Measurements from ENCODE around the gene PARD6B. TPM values are rescaled to one million over a fixed set of nuclear protein-coding genes. Genes with fewer than 3 reads are reported as not detected.
"Not testable (repeated sequence)": the region's sequence is repeated elsewhere in the genome, so short reads cannot be mapped to it uniquely, and the experiment has no call there.

PARD6B gene
- total RNA-seq, 1 donor from 2014 or later = 12.4 TPM

DNA sequence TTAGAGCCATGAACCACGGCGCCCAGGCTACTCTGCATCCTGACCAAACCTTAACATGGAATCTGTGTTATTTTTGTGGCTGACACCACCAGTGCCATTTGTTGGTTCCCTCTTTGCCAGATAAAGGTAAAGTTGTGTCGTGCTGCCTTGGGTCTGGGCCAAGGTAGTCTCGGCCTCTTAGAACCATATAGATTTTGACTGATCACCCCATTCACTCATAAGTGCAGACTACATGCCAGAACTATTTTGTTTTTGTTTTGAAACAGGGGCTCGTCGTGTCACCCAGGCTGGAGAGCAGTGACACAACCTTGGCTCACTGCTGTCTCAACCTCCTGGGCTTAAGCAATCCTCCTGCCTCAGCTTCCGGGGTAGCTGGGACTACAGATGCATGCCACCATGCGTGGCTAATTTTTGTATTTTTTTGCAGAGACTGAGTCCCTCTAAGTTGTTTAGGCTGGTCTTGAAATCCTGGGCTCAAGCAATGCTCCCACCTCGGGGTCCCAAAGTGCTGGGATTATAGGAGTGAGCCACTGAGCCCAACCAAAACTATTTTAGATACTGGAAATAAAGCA, 20.8 kb upstream of the PARD6B start:
- FAIRE-seq = no peak
- Histone ChIP-seq H3K36me3 (ENCODE audit: control insufficient read depth, insufficient read depth, low read length) (no peaks in the 10 kb centered on the region), H3K27me3 (ENCODE audit: control insufficient read depth, insufficient read depth, low read length) (no peaks in the 10 kb centered on the region), H3K4me3 (ENCODE audit: low read depth, low read length) (no peak overlapping the region)
- TF ChIP-seq, protein P1, sequence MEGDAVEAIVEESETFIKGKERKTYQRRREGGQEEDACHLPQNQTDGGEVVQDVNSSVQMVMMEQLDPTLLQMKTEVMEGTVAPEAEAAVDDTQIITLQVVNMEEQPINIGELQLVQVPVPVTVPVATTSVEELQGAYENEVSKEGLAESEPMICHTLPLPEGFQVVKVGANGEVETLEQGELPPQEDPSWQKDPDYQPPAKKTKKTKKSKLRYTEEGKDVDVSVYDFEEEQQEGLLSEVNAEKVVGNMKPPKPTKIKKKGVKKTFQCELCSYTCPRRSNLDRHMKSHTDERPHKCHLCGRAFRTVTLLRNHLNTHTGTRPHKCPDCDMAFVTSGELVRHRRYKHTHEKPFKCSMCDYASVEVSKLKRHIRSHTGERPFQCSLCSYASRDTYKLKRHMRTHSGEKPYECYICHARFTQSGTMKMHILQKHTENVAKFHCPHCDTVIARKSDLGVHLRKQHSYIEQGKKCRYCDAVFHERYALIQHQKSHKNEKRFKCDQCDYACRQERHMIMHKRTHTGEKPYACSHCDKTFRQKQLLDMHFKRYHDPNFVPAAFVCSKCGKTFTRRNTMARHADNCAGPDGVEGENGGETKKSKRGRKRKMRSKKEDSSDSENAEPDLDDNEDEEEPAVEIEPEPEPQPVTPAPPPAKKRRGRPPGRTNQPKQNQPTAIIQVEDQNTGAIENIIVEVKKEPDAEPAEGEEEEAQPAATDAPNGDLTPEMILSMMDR (IDR thresholded peaks at IDR 0.05; ENCODE audit: insufficient read depth, low read length, severe bottlenecking) = no peak
- DNase-seq (ENCODE audit: low read depth) = peak; percentile 83

DNA sequence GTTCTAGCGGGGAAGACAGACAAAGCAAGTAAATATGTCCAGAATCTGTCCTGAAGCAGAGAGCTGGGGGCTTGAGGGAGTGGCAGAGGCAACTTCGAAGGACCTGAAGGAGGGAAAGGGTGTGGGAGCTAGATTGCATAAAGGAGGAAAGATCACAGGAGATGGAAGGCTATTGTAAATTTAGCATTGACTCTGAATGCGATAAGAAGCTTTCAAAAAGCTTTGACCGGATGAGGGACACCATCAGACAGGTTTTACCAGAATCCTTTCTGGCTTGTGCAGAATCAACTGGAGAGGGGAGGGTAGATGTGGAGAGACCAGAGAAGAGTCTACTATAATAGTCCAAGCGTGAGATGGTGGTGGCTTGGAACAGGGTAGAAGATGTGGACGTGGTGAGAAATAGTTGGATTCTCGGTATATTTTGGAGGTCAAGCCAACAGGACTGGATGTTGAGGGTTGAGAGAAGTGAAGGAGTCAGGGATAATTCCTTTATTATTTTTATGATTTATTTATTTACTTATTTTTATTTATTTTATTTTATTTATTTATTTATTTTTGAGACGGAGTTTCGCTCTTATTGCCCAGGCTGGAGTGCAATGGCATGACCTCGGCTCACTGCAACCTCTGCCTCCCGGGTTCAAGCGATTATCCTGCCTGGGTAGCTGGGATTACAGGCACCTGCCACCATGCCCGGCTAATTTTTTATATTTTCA, 20.1 kb upstream of the PARD6B start:
- FAIRE-seq = no peak

DNA sequence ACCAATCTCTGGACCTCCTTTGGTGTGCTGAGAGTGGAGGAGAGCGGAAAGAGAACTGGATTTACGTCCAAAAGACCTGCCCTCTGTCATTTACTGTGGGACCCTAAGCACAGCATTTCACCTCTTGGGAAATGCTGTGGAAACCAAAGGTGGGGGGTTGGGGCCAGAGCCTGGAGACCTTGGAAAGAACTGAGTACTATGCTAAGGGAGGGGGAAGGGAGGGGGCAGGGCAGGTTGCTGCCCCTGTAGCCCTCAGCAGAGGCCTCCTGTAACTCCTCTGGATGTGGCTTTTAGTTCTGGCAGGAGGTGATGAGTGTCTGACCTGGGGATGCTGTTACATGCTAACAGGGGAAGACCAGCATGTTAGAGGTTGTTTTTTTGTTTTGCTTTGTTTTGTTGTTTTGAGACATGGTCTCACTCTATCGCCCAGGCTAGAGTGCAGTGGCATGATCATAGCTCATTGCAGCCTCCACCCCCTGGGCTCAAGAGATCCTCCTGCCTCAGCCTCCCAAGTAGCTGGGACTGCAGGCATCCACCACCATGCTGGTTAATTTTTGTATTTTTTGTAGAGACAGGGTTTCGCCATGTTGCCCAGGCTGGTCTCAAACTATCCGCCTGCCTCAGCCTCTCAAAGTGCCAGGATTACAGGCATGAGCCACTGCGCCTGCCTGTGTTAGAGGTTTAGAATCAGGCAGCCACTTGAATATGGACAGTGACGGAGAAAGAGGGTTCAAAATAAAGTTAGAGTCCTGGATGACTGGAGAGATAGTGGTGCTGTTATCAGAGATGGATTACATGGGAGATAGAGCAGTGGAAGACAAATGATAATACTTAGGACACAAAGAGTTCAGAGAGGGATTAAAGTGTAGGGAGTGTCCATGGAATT, 18.4 kb upstream of the PARD6B start:
- DNase-seq (ENCODE audit: low read depth) (no peak), FAIRE-seq (no peak)
- H3K36me3 ChIP-seq (ENCODE audit: control insufficient read depth, insufficient read depth, low read length) = no peaks in the 10 kb centered on the region
- TF ChIP-seq, protein P1 (IDR thresholded peaks at IDR 0.05; ENCODE audit: insufficient read depth, low read length, severe bottlenecking) = no peak
- no peak overlapping the region for H3K4me3 ChIP-seq (ENCODE audit: low read depth, low read length)
- no peaks in the 10 kb centered on the region for H3K27me3 ChIP-seq (ENCODE audit: control insufficient read depth, insufficient read depth, low read length)

More for the DNA sequence above, 20.1 kb upstream of the PARD6B start:
- DNase-seq (ENCODE audit: low read depth) = peak; percentile 20
- H3K4me3 ChIP-seq (ENCODE audit: low read depth, low read length) = no peak overlapping the region
- TF ChIP-seq, protein P1 (IDR thresholded peaks at IDR 0.05; ENCODE audit: insufficient read depth, low read length, severe bottlenecking) = no peak
- H3K36me3 ChIP-seq (ENCODE audit: control insufficient read depth, insufficient read depth, low read length) = no peaks in the 10 kb centered on the region
- no peaks in the 10 kb centered on the region for H3K27me3 ChIP-seq (ENCODE audit: control insufficient read depth, insufficient read depth, low read length)

DNA sequence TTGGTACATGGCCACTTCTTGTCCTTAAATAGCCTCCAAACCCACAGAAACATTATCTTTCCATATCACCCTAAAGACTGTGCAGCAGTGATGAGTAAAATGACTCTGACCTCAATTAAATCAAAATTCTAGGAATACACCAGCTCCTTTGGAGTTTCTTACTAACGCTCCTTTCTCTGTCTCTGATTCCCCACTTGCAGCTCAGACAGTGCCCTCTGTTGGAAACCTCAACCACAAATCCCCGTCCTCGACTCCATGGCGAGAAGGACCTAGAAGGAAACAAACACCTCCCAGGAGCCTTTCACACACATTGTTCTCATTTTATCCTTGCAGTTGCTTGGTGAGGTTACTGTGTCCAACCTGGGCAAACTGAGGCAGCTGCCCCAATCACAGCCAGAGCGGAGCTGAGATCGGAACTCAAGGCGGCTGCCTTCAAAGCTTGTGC, 17.7 kb upstream of the PARD6B start:
- Histone ChIP-seq H3K27me3 (ENCODE audit: control insufficient read depth, insufficient read depth, low read length) (no peaks in the 10 kb centered on the region), H3K36me3 (ENCODE audit: control insufficient read depth, insufficient read depth, low read length) (no peaks in the 10 kb centered on the region), H3K4me3 (ENCODE audit: low read depth, low read length) (no peak overlapping the region)
- TF ChIP-seq, protein P1 (IDR thresholded peaks at IDR 0.05; ENCODE audit: insufficient read depth, low read length, severe bottlenecking) = peak; percentile 31
- no peak for FAIRE-seq
- DNase-seq (ENCODE audit: low read depth) = peak; percentile 25

DNA sequence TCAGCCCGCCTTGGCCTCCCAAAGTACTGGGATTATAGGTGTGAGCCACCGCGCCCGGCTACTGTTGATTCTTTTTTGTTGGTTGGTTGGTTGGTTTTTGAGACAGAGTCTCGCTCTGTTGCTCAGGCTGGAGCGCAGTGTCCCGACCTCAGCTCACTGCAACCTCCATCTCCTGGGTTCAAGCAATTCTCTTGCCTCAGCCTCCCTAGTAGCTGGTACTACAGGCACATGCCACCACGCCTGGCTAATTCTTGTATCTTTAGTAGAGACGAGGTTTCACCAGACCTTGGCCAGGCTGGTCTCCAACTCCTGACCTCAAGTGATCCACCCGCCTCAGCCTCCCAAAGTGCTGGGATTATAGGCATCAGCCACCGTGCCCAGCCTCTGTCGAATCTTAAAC, 17.0 kb upstream of the PARD6B start:
- DNase-seq (ENCODE audit: low read depth); H3K4me3 ChIP-seq (ENCODE audit: low read depth, low read length); FAIRE-seq; H3K36me3 ChIP-seq (ENCODE audit: control insufficient read depth, insufficient read depth, low read length); H3K27me3 ChIP-seq (ENCODE audit: control insufficient read depth, insufficient read depth, low read length): not testable (repeated sequence)

DNA sequence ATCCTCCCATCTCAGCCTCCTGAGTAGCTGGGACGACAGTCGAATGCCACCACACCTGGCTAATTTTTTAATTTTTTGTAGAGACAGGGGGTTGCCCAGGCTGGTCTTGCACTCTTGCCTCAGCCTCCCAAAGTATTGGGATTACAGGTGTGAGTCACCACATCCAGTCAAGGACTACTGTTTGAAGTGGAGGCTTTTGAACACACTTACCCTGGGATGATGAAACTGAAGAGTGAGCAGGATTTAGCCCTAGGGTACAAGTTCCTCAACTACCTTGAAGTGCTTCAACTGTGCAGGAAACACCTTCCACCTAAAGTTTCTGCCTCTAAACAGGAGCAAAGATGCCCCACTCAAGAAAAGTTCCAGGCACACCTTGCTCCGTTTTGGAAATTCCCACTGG, 15.7 kb upstream of the PARD6B start:
- no peaks in the 10 kb centered on the region for H3K27me3 ChIP-seq (ENCODE audit: control insufficient read depth, insufficient read depth, low read length)
- no peak for FAIRE-seq
- no peaks in the 10 kb centered on the region for H3K36me3 ChIP-seq (ENCODE audit: control insufficient read depth, insufficient read depth, low read length)
- TF ChIP-seq, protein P1 (IDR thresholded peaks at IDR 0.05; ENCODE audit: insufficient read depth, low read length, severe bottlenecking) = no peak
- peak; percentile 88 for DNase-seq (ENCODE audit: low read depth)
- H3K4me3 ChIP-seq (ENCODE audit: low read depth, low read length) = no peak overlapping the region

Data from bronchial epithelial cell (primary cell).